ENCODE results near the gene HSBP1.

The HSBP1 gene

GRCh38 chr16:83840060-83840617 lies 32.4 kb downstream of the HSBP1 start:
- no peak for DNase-seq

- DNase-seq: no peak
Measured at GRCh38 chr16:83842291-83842690, 34.5 kb downstream of the HSBP1 start.

GRCh38 chr16:83842756-83843507 lies 35.2 kb downstream of the HSBP1 start:
- no peak for DNase-seq

- no peak for DNase-seq
Measured at GRCh38 chr16:83843657-83844056, 35.9 kb downstream of the HSBP1 start.

- no peak for DNase-seq
Measured at GRCh38 chr16:83845263-83845662, 37.5 kb downstream of the HSBP1 start.

GRCh38 chr16:83847371-83848225 lies 39.8 kb downstream of the HSBP1 start:
- DNase-seq: no peak

- DNase-seq: no peak
Measured at GRCh38 chr16:83849421-83849820, 41.6 kb downstream of the HSBP1 start.

GRCh38 chr16:83850947-83851346 lies 43.2 kb downstream of the HSBP1 start:
- no peak for DNase-seq

GRCh38 chr16:83851473-83851872 lies 43.7 kb downstream of the HSBP1 start:
- no peak for DNase-seq

- no peak for DNase-seq
Measured at GRCh38 chr16:83852774-83853173, 45.0 kb downstream of the HSBP1 start.

- no peak for DNase-seq
Measured at GRCh38 chr16:83853834-83854233, 46.1 kb downstream of the HSBP1 start.

- no peak for DNase-seq
Measured at GRCh38 chr16:83854420-83854819, 46.6 kb downstream of the HSBP1 start.

- no peak for DNase-seq
Measured at GRCh38 chr16:83856792-83857191, 49.0 kb downstream of the HSBP1 start.

GRCh38 chr16:83859265-83859664 lies 51.5 kb downstream of the HSBP1 start:
- DNase-seq: no peak

GRCh38 chr16:83862661-83863060 lies 54.9 kb downstream of the HSBP1 start:
- DNase-seq: no peak

GRCh38 chr16:83863682-83864081 lies 55.9 kb downstream of the HSBP1 start:
- no peak for DNase-seq

Data from activated CD4-positive, alpha-beta T cell treated with anti-CD3 and anti-CD28 coated beads, Interleukin-10, Interleukin-2, amounts not matched to agents 100 ng/mL and 50 ng/mL, durations not matched to agents 16 hours and 8 hours (primary cell).